ENCODE data around the gene ITIH4. TPM values are rescaled to one million over a fixed set of nuclear protein-coding genes. Genes with fewer than 3 reads are reported as not detected.

The ITIH4 gene
- total RNA-seq, 1 experiment from 2014 or later: 2.4 TPM

DNA sequence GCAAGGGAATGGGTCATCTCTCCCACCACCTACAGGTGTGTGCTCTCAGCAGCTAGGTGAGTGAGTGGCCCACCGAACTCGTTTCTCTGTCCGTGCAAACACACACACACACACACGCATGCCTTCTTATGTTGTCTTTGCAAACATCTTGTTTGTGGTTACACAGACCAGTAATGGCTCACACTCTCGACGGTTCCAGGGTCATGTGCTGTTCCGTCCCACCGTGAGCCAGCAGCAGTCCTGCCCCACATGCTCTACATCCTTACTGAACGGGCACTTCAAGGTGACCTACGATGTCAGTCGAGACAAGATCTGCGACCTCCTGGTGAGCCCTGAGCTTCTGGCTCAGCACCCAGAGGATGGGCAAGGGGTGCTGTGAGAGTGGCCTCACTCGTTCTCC, 48.7 kb downstream of the ITIH4 start (continued):
- TF ChIP-seq, protein P1, sequence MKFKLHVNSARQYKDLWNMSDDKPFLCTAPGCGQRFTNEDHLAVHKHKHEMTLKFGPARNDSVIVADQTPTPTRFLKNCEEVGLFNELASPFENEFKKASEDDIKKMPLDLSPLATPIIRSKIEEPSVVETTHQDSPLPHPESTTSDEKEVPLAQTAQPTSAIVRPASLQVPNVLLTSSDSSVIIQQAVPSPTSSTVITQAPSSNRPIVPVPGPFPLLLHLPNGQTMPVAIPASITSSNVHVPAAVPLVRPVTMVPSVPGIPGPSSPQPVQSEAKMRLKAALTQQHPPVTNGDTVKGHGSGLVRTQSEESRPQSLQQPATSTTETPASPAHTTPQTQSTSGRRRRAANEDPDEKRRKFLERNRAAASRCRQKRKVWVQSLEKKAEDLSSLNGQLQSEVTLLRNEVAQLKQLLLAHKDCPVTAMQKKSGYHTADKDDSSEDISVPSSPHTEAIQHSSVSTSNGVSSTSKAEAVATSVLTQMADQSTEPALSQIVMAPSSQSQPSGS (CRISPR knock-in tag; IDR thresholded peaks at IDR 0.05; ENCODE audit: borderline replicate concordance, low read depth): no peak
- TF ChIP-seq ZNF138 (CRISPR knock-in tag; conservative IDR thresholded peaks at IDR 0.05) (no peak), ATF1 (CRISPR knock-in tag; IDR thresholded peaks at IDR 0.05) (no peak)

DNA sequence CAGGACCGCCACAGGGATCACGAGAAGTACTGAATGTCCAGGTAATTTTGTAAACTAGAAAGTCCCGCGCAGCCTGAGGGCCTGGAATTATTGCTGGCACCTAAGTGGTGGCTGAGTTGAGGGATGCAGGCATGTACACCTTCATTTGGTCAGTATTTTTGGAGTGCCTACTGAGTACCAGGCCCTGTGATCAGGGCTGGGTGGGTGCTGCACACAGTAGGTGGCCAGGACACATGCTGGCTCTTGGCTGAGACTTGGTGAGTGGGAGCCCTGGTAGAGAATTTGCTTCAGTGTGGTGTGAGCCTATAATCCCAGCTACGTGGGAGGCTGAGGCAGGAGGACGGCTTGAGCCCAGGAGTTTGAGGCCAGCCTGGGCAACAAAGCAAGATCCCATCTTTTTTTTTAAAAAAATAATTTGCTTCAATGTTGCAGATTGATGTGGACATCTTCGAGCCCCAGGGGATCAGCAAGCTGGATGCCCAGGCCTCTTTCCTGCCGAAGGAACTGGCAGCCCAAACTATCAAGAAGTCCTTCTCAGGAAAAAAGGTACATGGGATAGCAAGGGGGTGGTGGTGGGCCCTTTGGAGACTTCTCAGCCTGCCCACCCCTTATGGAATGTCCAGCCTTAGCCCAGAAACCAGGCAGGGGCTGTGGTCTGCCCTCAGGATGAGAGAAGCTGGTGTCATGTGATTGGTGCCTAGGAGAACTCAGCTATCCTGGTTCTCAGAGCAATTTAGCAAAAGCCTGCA, 50.5 kb downstream of the ITIH4 start:
- no peaks in the 10 kb centered on the region for H3K27me3 Mint-ChIP-seq (ENCODE audit: low read depth)
- H3K4me1 Mint-ChIP-seq: peaks cover 13% of the 10 kb centered on the region
- H3K4me3 Mint-ChIP-seq: no peak overlapping the region
- POLR2A ChIA-PET: interaction anchor here (0.8 kb wide), 1 partner anchor 9 kb away, joined by 3 read pairs; the partner anchor contains the start of gene NEK4
- H3K27ac Mint-ChIP-seq: no peak overlapping the region
- no peaks in the 10 kb centered on the region for H3K9me3 Mint-ChIP-seq
- H3K36me3 Mint-ChIP-seq: no peaks in the 10 kb centered on the region
- peak; percentile 1 for DNase-seq (ENCODE audit: low spot score)
- TF ChIP-seq FOXJ3 (CRISPR knock-in tag; IDR thresholded peaks at IDR 0.05; ENCODE audit: borderline replicate concordance): no peak
- TF ChIP-seq, protein P2, sequence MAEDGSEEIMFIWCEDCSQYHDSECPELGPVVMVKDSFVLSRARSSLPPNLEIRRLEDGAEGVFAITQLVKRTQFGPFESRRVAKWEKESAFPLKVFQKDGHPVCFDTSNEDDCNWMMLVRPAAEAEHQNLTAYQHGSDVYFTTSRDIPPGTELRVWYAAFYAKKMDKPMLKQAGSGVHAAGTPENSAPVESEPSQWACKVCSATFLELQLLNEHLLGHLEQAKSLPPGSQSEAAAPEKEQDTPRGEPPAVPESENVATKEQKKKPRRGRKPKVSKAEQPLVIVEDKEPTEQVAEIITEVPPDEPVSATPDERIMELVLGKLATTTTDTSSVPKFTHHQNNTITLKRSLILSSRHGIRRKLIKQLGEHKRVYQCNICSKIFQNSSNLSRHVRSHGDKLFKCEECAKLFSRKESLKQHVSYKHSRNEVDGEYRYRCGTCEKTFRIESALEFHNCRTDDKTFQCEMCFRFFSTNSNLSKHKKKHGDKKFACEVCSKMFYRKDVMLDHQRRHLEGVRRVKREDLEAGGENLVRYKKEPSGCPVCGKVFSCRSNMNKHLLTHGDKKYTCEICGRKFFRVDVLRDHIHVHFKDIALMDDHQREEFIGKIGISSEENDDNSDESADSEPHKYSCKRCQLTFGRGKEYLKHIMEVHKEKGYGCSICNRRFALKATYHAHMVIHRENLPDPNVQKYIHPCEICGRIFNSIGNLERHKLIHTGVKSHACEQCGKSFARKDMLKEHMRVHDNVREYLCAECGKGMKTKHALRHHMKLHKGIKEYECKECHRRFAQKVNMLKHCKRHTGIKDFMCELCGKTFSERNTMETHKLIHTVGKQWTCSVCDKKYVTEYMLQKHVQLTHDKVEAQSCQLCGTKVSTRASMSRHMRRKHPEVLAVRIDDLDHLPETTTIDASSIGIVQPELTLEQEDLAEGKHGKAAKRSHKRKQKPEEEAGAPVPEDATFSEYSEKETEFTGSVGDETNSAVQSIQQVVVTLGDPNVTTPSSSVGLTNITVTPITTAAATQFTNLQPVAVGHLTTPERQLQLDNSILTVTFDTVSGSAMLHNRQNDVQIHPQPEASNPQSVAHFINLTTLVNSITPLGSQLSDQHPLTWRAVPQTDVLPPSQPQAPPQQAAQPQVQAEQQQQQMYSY (CRISPR knock-in tag; IDR thresholded peaks at IDR 0.05): no peak
- TF ChIP-seq SOX15 (CRISPR knock-in tag; IDR thresholded peaks at IDR 0.05): no peak
- TF ChIP-seq, protein P3, sequence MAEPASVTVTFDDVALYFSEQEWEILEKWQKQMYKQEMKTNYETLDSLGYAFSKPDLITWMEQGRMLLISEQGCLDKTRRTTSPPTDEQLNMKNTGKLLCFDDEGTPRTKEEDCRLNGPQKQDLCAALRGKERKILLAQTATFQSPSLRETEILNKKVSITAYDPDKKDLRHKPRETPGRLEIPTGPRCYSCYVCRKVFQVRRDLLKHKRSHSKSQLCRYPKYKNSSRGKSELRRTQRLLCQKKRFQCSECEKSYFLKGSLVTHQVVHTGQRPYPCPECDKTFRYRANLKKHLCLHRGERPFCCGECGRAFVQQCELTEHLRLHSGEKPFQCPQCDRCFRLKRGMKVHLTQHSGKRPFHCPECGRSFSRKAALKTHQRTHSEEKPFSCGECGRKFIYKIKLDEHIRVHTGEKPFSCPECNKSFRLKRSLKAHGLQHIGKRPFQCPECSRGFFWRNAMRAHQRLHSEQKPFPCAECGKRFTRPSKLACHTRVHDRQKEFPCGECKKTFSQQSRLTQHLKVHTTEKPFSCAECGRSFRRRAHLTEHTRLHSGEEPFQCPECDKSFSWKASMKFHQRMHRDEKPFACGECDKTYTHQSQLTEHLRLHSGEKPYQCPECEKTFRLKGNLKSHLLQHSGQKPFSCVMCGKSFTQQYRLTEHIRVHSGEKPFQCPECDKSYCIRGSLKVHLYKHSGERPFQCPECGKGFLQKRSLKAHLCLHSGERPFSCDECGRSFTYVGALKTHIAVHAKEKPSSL (CRISPR knock-in tag; conservative IDR thresholded peaks at IDR 0.05): no peak
- TF ChIP-seq, protein P4, sequence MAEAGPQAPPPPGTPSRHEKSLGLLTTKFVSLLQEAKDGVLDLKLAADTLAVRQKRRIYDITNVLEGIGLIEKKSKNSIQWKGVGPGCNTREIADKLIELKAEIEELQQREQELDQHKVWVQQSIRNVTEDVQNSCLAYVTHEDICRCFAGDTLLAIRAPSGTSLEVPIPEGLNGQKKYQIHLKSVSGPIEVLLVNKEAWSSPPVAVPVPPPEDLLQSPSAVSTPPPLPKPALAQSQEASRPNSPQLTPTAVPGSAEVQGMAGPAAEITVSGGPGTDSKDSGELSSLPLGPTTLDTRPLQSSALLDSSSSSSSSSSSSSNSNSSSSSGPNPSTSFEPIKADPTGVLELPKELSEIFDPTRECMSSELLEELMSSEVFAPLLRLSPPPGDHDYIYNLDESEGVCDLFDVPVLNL (CRISPR knock-in tag; IDR thresholded peaks at IDR 0.05; ENCODE audit: borderline replicate concordance, low read depth): no peak
- TF ChIP-seq ELF4 (CRISPR knock-in tag; IDR thresholded peaks at IDR 0.05; ENCODE audit: low read depth): no peak
- ATAC-seq: no peak
- CTCF ChIA-PET: interaction anchor here (1.5 to 3.7 kb wide), 2 partner anchors 13 to 19 kb away, joined by 5 to 23 read pairs; no protein-coding TSS in a partner anchor

DNA sequence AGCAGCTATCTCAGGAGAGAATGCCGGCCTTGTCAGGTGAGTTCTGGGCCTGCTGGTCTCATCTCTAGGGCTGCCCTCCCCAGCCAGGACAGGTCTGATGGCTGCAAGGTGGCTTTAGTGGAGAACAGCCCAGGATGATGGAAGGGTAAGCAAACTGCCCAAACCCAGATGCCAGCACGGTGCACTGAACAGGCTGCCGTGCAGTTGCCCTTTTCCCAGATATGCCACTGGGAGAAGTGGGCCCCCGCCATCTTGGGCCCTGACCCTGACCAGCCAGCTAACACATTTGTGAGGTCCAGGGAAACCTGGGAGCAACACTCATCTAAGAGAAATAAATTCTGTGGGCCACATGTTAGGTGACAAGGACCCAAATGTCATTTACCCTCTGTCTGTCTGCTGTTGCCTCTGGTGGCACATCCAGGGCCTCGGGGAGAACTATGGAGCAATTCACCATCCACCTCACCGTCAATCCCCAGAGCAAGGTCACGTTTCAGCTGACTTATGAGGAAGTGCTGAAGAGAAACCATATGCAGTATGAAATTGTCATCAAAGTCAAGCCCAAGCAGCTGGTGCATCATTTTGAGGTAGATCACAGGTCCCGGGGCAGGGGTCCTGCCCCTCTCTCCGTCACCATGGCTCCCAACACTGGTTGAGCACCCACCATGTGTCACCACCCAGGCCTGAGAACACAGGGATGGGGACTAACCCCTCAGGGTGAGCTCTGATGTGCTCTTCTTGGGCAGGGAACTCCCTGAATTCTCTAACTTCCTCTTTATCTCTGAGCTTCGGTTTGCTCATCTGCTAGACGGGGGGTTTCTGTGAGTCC, 51.2 kb downstream of the ITIH4 start:
- POLR2A ChIA-PET: interaction anchor here (0.8 kb wide), 1 partner anchor 8 kb away, joined by 3 read pairs; the partner anchor contains the start of gene NEK4
- peak; percentile 3 for DNase-seq (ENCODE audit: low spot score)

More for the DNA sequence above, 51.2 kb downstream of the ITIH4 start:
- Mint-ChIP-seq H3K4me3 (no peak overlapping the region), H3K27ac (no peak overlapping the region), H3K9me3 (no peaks in the 10 kb centered on the region), H3K4me1 (peaks cover 13% of the 10 kb centered on the region), H3K27me3 (ENCODE audit: low read depth) (no peaks in the 10 kb centered on the region), H3K36me3 (no peaks in the 10 kb centered on the region)
- TF ChIP-seq, protein P5, sequence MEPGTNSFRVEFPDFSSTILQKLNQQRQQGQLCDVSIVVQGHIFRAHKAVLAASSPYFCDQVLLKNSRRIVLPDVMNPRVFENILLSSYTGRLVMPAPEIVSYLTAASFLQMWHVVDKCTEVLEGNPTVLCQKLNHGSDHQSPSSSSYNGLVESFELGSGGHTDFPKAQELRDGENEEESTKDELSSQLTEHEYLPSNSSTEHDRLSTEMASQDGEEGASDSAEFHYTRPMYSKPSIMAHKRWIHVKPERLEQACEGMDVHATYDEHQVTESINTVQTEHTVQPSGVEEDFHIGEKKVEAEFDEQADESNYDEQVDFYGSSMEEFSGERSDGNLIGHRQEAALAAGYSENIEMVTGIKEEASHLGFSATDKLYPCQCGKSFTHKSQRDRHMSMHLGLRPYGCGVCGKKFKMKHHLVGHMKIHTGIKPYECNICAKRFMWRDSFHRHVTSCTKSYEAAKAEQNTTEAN (CRISPR knock-in tag; IDR thresholded peaks at IDR 0.05): no peak
- TF ChIP-seq CREM (CRISPR knock-in tag; IDR thresholded peaks at IDR 0.05): no peak
- TF ChIP-seq RELA (CRISPR knock-in tag; IDR thresholded peaks at IDR 0.05; ENCODE audit: borderline replicate concordance): no peak
- TF ChIP-seq ZNF138 (CRISPR knock-in tag; conservative IDR thresholded peaks at IDR 0.05): no peak
- TF ChIP-seq, protein P6, sequence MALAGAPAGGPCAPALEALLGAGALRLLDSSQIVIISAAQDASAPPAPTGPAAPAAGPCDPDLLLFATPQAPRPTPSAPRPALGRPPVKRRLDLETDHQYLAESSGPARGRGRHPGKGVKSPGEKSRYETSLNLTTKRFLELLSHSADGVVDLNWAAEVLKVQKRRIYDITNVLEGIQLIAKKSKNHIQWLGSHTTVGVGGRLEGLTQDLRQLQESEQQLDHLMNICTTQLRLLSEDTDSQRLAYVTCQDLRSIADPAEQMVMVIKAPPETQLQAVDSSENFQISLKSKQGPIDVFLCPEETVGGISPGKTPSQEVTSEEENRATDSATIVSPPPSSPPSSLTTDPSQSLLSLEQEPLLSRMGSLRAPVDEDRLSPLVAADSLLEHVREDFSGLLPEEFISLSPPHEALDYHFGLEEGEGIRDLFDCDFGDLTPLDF (CRISPR knock-in tag; IDR thresholded peaks at IDR 0.05): no peak
- no peak for TF ChIP-seq TP53 (CRISPR knock-in tag; IDR thresholded peaks at IDR 0.05)
- no peak for TF ChIP-seq JAZF1 (CRISPR knock-in tag; IDR thresholded peaks at IDR 0.05)
- TF ChIP-seq NR1H2 (CRISPR knock-in tag; IDR thresholded peaks at IDR 0.05): no peak
- no peak for TF ChIP-seq GRHL2 (CRISPR knock-in tag; IDR thresholded peaks at IDR 0.05; ENCODE audit: insufficient replicate concordance, severe bottlenecking)
- no peak for TF ChIP-seq GTF2I (CRISPR knock-in tag; conservative IDR thresholded peaks at IDR 0.05)
- CTCF ChIA-PET: interaction anchor here (3.7 kb wide), 1 partner anchor 13 kb away, joined by 23 read pairs; no protein-coding TSS in a partner anchor
- no peak for ATAC-seq
